ENCODE results near the gene PITPNC1. TPM values are rescaled to one million over a fixed set of nuclear protein-coding genes. Genes with fewer than 3 reads are reported as not detected.
"Not testable (repeated sequence)": the region's sequence is repeated elsewhere in the genome, so short reads cannot be mapped to it uniquely, and the experiment has no call there.

PITPNC1 gene
- 10 to 100 TPM in 1 of 4 donors, 1 to 10 TPM in 3; 1.9 to 12.4 (median 5.2) TPM for total RNA-seq

DNA sequence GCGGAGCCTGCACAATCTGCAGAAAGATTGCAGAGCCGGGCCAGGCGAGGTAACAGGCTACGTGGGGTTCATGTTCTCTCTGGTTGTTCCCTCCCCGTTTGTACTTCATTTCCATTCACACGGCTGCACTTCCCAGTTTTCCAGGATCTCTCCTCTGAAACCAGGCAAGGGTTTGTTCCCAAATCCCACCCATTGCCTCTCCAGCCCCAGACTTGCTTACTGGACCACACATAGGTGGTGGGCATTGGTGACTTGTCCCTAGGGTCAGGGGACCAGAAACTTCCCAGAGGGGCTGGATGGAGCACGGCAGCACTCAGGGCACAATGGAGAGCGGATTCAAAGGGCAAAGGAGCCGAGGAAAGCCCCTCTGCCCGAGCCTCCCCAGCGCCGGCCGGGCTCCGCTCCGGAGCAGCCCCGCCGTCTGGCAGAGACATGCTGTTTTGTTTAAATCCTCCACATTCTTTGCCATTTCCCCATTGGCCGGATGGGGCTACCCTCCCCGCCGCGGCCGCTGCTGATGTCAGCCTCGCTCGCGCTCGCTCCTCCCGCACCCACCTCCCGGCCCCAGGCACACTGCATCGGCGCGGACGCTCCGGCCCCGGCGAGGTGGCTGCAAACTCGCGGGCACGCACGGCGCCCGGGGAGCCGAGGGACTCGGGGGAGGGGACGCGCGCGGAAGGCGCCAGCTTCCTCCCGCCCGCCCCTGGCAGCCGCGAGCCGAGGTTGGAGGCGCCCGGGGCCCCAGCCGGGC, at the start of gene PITPNC1:
Gene PITPNC1, plus strand, starts transcription at position 545 of the 751 bp plus-strand sequence.
- Histone ChIP-seq H3K4me1 (peaks cover 0 to 16% (median 2%) of the 10 kb centered on the region in 4 donors), H3K9me3 (no peaks in the 10 kb centered on the region), H3K4me3 (peak within 1 kb of the TSS; percentile 65 to 88 (median 78)), H3K36me3 (no peaks in the 10 kb centered on the region), H3K27me3 (no peaks in the 10 kb centered on the region), H3K27ac (peak within 1 kb of the TSS; percentile 77 to 91 (median 90))
- TF ChIP-seq POLR2A (IDR thresholded peaks at IDR 0.05) = peak; percentile 24 to 46
- peak in 4 of 6 experiments; percentile 1 to 17 (median 4) for TF ChIP-seq CTCF (IDR thresholded peaks at IDR 0.05)
- peak; percentile 80 to 94 (median 82) for DNase-seq

DNA sequence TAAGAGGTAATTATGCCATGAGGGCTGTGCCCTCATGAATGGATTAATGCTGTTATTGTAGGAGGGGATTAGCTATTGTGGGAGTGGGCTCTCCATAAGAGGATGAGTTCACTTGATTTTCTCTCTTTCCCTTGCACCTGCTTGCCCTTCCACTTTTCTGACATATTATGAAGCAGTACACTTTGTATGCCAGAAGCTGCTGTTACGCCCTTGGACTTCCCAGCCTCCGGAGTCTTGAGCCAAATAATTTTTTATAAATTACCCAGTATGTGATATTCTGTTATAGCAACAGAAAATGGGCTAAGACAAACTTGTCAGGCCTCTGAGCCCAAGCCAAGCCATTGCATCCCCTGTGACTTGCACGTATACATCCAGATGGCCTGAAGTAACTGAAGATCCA, 49.1 kb upstream of the PITPNC1 start:
- Histone ChIP-seq H3K27ac (no peak overlapping the region), H3K27me3 (no peaks in the 10 kb centered on the region)
- no peak for TF ChIP-seq CTCF (IDR thresholded peaks at IDR 0.05)
- TF ChIP-seq POLR2A (IDR thresholded peaks at IDR 0.05) = no peak

DNA sequence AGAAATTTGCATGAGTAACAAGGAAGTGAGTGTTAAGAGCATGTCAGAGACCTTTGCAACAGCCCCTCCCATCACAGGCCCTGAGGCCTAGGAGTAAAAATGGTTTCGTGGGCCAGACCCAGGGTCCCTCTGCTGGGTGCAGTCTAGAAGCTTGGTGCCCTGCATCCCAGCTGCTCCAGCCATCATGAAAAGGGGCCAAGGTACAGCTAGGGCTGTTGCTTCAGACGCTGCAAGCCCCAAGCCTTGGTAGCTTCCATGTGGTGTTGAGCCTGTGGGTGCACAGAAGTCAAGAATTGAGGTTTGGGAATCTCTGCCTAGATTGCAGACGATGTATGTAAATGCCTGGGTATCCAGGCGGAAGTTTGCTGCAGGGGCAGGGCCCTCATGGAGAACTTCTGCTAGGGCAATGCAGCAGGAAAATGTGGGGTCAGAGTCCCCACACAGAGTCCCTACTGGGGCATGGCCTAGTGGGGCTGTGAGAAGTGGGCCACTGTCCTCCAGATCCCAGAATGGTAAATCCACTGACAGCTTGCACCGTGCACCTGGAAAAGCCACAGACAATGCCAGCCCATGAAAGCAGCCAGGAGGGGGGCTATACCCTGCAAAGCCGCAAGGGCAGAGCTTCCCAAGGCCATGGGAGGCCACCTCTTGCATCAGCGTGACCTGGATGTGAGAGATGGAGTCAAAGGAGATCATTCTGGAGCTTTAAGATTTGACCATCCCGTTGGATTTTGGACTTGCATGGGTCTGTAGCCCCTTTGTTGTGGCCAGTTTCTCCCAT, 45.5 kb upstream of the PITPNC1 start:
- not testable (repeated sequence) for H3K4me3 ChIP-seq, DNase-seq, H3K27ac ChIP-seq

More for the DNA sequence above, 49.1 kb upstream of the PITPNC1 start:
- no peaks in the 10 kb centered on the region for H3K4me1 ChIP-seq
- no peaks in the 10 kb centered on the region for H3K9me3 ChIP-seq
- no peak for DNase-seq
- H3K36me3 ChIP-seq = no peaks in the 10 kb centered on the region
- no peak overlapping the region for H3K4me3 ChIP-seq

GRCh38 chr17:67332162-67332508, 44.9 kb upstream of the PITPNC1 start:
- H3K9me3 ChIP-seq, H3K36me3 ChIP-seq, DNase-seq, H3K27me3 ChIP-seq, H3K4me3 ChIP-seq, H3K27ac ChIP-seq, H3K4me1 ChIP-seq: not testable (repeated sequence)

More for the DNA sequence above, 45.5 kb upstream of the PITPNC1 start:
- H3K9me3 ChIP-seq, H3K36me3 ChIP-seq, H3K4me1 ChIP-seq, H3K27me3 ChIP-seq: not testable (repeated sequence)

DNA sequence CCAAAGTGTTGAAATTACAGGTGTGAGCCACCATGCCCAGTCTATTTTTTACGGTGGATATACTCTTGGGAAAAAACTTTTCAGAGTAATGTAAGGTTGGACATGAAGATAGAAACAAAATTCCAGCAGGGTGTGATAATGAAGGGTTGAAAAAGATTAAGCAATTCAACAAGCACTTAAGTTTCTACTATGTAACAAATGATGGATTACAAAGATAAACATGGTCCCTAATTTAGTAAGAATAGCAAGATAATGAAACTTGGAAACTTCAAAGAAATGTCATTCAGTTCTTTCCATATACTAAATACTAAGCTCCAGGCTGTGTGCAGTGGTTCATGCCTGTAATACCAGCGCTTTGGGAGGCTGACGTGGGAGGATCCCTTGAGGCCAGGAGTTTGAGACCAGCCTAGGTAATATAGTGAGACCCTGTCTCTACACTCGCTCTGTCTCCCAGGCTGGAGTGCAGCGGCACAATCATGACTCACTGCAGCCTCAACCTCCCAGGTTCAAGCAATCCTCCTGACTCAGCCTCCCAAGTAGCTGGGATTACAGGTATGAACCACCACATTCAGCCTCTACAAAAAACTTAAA, 41.7 kb upstream of the PITPNC1 start:
- Histone ChIP-seq H3K27me3 (no peaks in the 10 kb centered on the region), H3K36me3 (peaks cover 0 to 13% (median 0%) of the 10 kb centered on the region in 3 donors), H3K9me3 (no peaks in the 10 kb centered on the region), H3K4me1 (peaks cover 0 to 8% (median 0%) of the 10 kb centered on the region in 4 donors), H3K27ac (no peak overlapping the region), H3K4me3 (no peak overlapping the region)
- TF ChIP-seq POLR2A (IDR thresholded peaks at IDR 0.05) (no peak), CTCF (IDR thresholded peaks at IDR 0.05) (no peak)
- no peak for DNase-seq

GRCh38 chr17:67336859-67337258, 40.2 kb upstream of the PITPNC1 start:
- H3K9me3 ChIP-seq = no peaks in the 10 kb centered on the region
- TF ChIP-seq CTCF (IDR thresholded peaks at IDR 0.05) (no peak), POLR2A (IDR thresholded peaks at IDR 0.05) (no peak)
- DNase-seq = no peak

GRCh38 chr17:67338353-67338752, 38.7 kb upstream of the PITPNC1 start:
- H3K36me3 ChIP-seq = peaks cover 0 to 42% (median 0%) of the 10 kb centered on the region in 3 donors
- not testable (repeated sequence) for H3K27ac ChIP-seq, H3K4me3 ChIP-seq, H3K9me3 ChIP-seq, DNase-seq, H3K4me1 ChIP-seq, H3K27me3 ChIP-seq

More at GRCh38 chr17:67336859-67337258, 40.2 kb upstream of the PITPNC1 start:
- Histone ChIP-seq H3K4me1 (peaks cover 0 to 8% (median 0%) of the 10 kb centered on the region in 4 donors), H3K4me3 (no peak overlapping the region), H3K36me3 (peaks cover 0 to 28% (median 0%) of the 10 kb centered on the region in 3 donors), H3K27ac (no peak overlapping the region), H3K27me3 (no peaks in the 10 kb centered on the region)

Measured in Peyer's patch (tissue), 4 donors.